NCI-H2081 treated with DMSO at 0.1 percent for 48 hours (cell line): ENCODE data around the gene MELK.

Experiments used
- DNase-seq: peaks from one replicate; lab custom pipeline; 2025; lab: John Stamatoyannopoulos, UW

Gene MELK

GRCh38 chr9:36676091-36676490, 103.4 kb downstream of the MELK start:
- no peak for DNase-seq

- DNase-seq = no peak
Measured at GRCh38 chr9:36676778-36677485, 104.2 kb downstream of the MELK start.

- DNase-seq = no peak
Measured at GRCh38 chr9:36677611-36678010, 104.9 kb downstream of the MELK start.

GRCh38 chr9:36679710-36680109, 107.0 kb downstream of the MELK start:
- no peak for DNase-seq

GRCh38 chr9:36686471-36686870, 113.8 kb downstream of the MELK start:
- DNase-seq = no peak

- DNase-seq = no peak
Measured at GRCh38 chr9:36690412-36691168, 117.9 kb downstream of the MELK start.

- DNase-seq = no peak
Measured at GRCh38 chr9:36691671-36692070, 119.0 kb downstream of the MELK start.

GRCh38 chr9:36698984-36699383, 126.3 kb downstream of the MELK start:
- no peak for DNase-seq

GRCh38 chr9:36704148-36704547, 131.5 kb downstream of the MELK start:
- DNase-seq = no peak

GRCh38 chr9:36713515-36714490, 141.1 kb downstream of the MELK start:
- no peak for DNase-seq

- no peak for DNase-seq
Measured at GRCh38 chr9:36716496-36716895, 143.8 kb downstream of the MELK start.

- no peak for DNase-seq
Measured at GRCh38 chr9:36717276-36717675, 144.6 kb downstream of the MELK start.

GRCh38 chr9:36718612-36719011, 145.9 kb downstream of the MELK start:
- DNase-seq = no peak

- no peak for DNase-seq
Measured at GRCh38 chr9:36720043-36720442, 147.3 kb downstream of the MELK start.

GRCh38 chr9:36721846-36722588, 149.3 kb downstream of the MELK start:
- no peak for DNase-seq

- no peak for DNase-seq
Measured at GRCh38 chr9:36725777-36726356, 153.2 kb downstream of the MELK start.
